ENCODE data around the gene PLA2R1. TPM values are rescaled to one million over a fixed set of nuclear protein-coding genes. Genes with fewer than 3 reads are reported as not detected.
A peak's percentile ranks its signal among the peaks of the same experiment; 100 is the strongest.

The PLA2R1 gene
- total RNA-seq, 4 donors from 2014 or later, result 18.3 to 52.0 (median 34.1) TPM

- peak; percentile 42 to 86 for DNase-seq (ENCODE audit: low spot score in 2 of 2)
- H3K4me3 ChIP-seq (ENCODE audit: low read depth, poor library complexity, severe bottlenecking), result peak within 1 kb of the TSS; percentile 53
- intact Hi-C loops (cut with DNase I; ENCODE audit: low total_unique reads), result no loop called here
- 5 to 8% methylated on average over 38 to 66 of the region's 74 CpGs for WGBS, 2 donors
- TF ChIP-seq CTCF (IDR thresholded peaks at IDR 0.05) (no peak), POLR2A (IDR thresholded peaks at IDR 0.05) (no peak)
Observed at GRCh38 chr2:159904127-159904958, 158.1 kb downstream of the PLA2R1 start, which contains the start of gene LY75. LY75 (minus strand) TSS chr2:159904756.

DNA sequence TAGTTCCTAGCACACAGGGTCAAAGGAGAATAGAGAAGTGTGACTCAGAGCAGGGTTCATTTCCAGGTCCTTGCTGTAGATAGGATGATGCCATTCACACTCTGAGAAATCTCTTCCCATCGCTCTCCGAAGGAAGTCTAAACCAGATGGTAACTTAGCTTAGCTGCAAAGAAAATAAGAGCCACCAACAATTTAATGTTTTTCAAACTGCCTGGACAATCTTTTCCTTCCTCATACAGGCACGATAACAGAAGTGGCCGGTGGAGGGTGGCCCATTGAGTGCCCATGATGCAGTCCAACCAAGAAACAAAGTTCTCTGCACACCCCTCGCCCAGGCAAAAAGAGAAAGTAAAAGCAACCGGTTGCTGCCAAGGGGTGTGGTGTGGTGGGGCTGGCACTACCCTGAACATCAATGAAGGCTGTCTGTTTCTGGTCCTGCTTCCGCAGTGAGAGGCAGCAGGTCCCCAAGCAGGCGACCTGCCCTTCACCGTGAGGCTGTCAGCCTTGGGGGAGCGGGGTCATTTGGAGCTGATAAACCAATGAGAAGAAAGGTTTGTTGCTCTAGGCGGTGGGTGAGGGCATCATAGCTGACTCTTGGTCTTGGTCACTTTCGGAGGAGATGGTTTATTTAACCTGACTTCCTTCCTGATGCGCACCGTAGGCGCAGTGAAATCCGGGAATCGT is 158.8 kb downstream of the PLA2R1 start:
- H3K4me3 ChIP-seq (ENCODE audit: low read depth, poor library complexity, severe bottlenecking), result peak overlapping the region; percentile 53
- TF ChIP-seq POLR2A (IDR thresholded peaks at IDR 0.05), result no peak
- no peak for TF ChIP-seq CTCF (IDR thresholded peaks at IDR 0.05)
- no peak for DNase-seq (ENCODE audit: low spot score in 2 of 2)
- intact Hi-C loops (cut with DNase I; ENCODE audit: low total_unique reads), result no loop called here
- WGBS, 2 donors, result 9 to 22% methylated on average over 15 to 17 of the region's 17 CpGs

GRCh38 chr2:159902722-159903121 is 159.7 kb downstream of the PLA2R1 start:
- intact Hi-C loops (cut with DNase I; ENCODE audit: low total_unique reads), result no loop called here
- no peak overlapping the region for H3K4me3 ChIP-seq (ENCODE audit: low read depth, poor library complexity, severe bottlenecking)
- 88 to 89% methylated on average over 6 of the region's 6 CpGs for WGBS, 2 donors
- no peak for DNase-seq (ENCODE audit: low spot score in 2 of 2)
- no peak for TF ChIP-seq POLR2A (IDR thresholded peaks at IDR 0.05)
- no peak for TF ChIP-seq CTCF (IDR thresholded peaks at IDR 0.05)

- TF ChIP-seq CTCF (IDR thresholded peaks at IDR 0.05), result no peak
- no peak for TF ChIP-seq POLR2A (IDR thresholded peaks at IDR 0.05)
- 89 to 91% methylated on average over 1 of the region's 1 CpG for WGBS, 2 donors
- intact Hi-C loops (cut with DNase I; ENCODE audit: low total_unique reads), result no loop called here
- no peak for DNase-seq (ENCODE audit: low spot score in 2 of 2)
- H3K4me3 ChIP-seq (ENCODE audit: low read depth, poor library complexity, severe bottlenecking), result no peak overlapping the region
Observed at GRCh38 chr2:159900343-159900742, 162.1 kb downstream of the PLA2R1 start.

GRCh38 chr2:159898441-159898840 is 164.0 kb downstream of the PLA2R1 start:
- DNase-seq (ENCODE audit: low spot score in 2 of 2), result no peak
- H3K4me3 ChIP-seq (ENCODE audit: low read depth, poor library complexity, severe bottlenecking), result no peak overlapping the region
- 90 to 98% methylated on average over 6 of the region's 6 CpGs for WGBS, 2 donors
- TF ChIP-seq POLR2A (IDR thresholded peaks at IDR 0.05), result no peak
- TF ChIP-seq CTCF (IDR thresholded peaks at IDR 0.05), result no peak
- intact Hi-C loops (cut with DNase I; ENCODE audit: low total_unique reads), result loop anchor here (5.0 kb wide), 1 partner anchor 1131 kb away; no protein-coding TSS in a partner anchor

Measured in lower leg skin (tissue), 4 donors.